GM21825 (cell line): ENCODE results near the gene SIK3.
"Not testable (repeated sequence)": the region's sequence is repeated elsewhere in the genome, so short reads cannot be mapped to it uniquely, and the experiment has no call there.

Experiments
- ATAC-seq: cut with Tn5 transposase; IDR thresholded peaks from one replicate; pipeline ENCODE4 v1.9.1; 2021; ENCODE audit warnings: mild to moderate bottlenecking, moderate library complexity; ENCODE audit not compliant: unreplicated experiment

The SIK3 gene

GRCh38 chr11:116847612-116848011 lies 250.6 kb downstream of the SIK3 start:
- ATAC-seq = no peak

- no peak for ATAC-seq
Observed at GRCh38 chr11:116844722-116845121, 253.5 kb downstream of the SIK3 start.

DNA sequence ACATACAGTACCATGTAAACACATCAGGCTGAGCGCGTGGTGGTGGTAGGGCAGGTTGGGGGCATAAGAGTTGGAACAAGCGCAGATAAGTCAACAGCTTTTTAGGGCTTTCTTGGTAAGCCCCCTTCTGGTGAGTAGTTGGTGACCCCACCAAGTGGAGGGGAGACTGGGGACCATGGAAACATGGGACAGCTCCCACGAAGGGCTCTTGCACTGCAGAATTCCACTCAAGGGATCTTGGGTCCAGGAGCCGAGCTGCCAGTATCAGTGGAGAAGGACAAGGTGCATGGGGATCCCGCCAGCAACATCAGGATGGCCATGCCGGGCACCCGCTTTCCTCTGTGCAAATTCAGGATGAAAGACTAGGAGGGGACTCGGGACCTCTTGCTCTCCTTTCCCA lies 254.6 kb downstream of the SIK3 start:
- ATAC-seq = no peak

GRCh38 chr11:116842909-116843308 lies 255.3 kb downstream of the SIK3 start:
- ATAC-seq = no peak

DNA sequence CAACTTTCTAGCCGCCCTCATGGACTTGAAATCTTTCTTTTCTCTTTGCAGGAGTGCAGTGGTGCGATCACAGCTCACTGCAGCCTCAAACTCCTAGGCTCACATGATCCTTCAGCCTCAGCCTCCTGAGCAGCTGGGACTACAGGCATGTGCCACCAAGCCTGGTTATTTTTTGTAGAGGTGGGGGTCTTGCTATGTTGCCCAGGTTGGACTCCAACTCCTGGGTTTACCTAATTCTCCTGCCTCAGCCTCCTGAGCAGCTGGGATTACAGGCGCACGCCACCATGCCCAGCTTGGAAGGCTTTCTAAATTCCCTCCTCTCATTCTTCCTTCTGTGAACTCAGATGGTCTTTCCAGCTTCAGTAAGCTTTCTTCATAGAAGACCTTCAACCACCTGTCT lies 256.1 kb downstream of the SIK3 start:
- no peak for ATAC-seq

DNA sequence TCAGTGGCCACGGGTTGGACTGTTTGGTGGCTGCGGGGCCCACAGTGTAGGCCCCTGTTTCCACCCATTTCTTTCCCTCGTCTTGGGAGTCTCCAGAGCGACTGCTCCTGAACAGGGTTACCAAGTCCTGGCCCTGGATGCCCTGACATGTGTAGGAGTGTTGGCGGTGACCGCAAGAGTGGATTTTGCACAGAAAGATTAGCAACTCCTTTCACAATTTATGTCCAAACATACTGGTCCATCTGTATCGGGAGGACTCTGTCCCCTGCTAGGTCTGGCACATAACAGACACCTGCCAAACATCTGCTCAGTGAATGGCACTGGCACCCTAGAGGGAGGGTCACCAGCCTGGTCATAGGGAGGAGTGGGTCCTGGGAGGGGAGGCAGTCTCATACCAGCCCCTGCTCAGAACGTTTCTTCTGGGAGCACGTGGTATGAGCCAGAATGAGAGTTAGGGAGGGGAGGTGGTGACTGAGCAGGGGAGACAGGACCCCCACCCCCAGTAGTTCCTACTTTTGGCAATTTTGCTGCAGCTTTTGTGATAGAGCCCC lies 257.4 kb downstream of the SIK3 start:
- ATAC-seq = no peak

DNA sequence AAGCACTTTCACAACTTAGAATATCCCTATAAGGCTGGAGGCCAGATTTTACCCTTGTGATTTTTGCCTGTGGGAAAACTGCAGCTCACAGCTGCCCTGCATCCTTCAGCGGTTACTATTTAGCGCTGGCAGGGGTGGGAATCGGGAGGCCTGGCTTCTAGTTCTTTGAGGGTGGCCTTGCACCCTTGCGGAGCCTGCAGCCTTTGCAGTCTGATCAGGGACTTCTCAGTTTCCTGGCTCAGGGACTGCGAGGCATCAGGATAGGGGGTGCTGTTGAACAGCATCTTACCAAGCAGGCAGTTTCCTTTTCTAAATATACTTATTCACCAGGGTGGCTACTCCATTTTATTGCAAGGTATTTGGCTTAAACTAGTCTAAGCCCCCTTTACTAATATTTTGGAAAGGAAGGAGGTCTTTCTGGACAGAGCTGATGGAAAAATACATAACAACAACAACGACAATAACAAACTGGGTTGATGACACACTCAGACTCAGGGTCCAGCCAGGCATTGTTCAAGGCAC lies 257.9 kb downstream of the SIK3 start:
- ATAC-seq = no peak

GRCh38 chr11:116838321-116839084 lies 259.7 kb downstream of the SIK3 start:
- no peak for ATAC-seq

DNA sequence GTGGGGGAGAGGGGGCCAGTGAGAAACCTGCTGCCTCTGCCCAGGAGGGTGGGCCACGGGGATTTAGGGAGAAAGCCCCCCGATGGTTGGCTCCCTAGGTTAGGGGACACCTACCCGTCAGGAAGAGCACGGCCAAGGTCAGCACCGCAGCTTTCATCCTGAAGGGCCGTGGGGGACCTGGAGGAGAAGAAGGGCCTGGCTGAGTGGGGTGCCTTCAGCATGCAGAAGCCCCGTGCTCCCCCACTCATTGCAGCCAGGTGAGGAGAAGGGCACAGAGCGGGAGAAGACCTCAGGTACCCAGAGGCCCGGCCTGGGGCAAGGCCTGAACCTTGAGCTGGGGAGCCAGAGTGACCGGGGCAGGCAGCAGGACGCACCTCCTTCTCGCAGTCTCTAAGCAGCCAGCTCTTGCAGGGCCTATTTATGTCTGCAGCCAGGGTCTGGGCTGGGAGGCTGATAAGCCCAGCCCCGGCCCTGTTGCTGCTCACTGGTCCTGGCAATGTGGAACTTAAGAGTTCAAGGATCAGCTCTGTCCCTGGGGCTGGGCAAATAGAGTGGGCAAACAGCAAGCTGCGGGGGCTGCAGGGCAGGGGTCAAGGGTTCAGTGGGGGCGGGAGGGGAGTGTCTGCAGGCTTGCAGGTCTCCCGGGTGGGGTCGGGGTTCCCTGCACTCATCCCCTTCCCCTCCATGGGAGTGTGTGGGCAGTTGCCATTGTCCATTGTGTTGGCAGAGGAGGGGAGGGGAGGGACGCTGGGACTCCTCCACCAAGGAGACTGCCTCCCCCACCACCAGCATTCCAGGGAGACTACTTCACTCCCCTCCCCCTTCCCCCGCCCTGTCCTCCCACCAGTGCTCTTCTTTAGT lies 260.8 kb downstream of the SIK3 start, which contains the start of gene APOA1:
TSS of gene APOA1 (minus strand) at position 392 of the 861 bp plus-strand sequence. CDS start at position 157, 235 bp downstream.
- no peak for ATAC-seq

DNA sequence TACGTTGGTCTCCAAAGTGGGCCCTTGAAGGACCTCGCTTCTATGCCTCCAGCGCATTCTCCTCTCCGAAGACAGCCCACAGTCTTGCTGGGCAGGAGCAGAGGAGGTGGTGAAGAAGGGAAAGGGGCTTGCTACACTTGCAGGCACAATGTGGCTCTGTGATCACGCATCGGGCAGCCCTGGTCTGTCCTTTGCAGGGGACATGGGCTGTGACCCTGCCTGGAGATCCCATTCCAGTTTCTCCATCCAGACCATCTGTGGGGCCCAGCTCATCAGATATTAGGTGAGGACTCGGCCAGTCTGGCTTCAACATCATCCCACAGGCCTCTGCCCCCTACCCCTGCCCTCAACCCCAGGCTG lies 261.6 kb downstream of the SIK3 start:
- no peak for ATAC-seq

GRCh38 chr11:116835791-116836631 lies 262.2 kb downstream of the SIK3 start:
- ATAC-seq = peak; percentile 85

DNA sequence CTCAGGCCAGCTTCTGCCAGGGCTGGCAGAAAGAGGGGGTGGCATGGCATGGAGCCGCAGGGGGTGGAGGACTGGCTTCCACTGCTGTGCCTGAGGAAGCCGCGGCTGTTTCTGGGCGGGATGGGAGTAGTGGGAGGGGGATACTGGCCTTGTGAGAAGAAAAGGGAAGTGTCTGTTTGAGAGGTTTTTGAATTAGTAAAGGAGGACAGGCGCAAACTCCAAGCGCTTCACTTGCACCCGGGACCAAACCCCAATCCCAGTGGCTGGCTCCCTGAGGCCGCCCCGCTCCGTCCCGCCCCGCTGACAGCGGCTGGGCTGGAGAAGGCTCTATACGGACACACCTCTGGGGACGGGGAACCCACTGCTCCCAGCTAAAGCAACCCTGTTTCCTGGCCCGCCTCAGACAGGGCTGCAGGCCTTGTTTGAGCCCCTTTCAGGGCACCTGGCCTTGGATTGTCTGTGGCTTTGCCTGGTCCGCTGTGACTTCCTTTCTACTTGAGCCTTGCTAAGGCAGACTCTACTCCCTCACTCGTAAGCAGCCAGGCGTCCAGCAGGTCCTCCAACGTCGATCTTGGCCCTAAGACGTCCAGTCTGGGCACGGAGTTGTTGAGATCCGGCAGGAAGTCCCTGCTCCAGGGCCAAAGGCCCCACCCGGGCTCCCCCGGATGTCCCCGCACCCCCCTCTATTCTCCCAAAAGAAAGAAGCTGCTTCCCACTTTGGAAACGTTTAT lies 263.0 kb downstream of the SIK3 start:
- no peak for ATAC-seq

DNA sequence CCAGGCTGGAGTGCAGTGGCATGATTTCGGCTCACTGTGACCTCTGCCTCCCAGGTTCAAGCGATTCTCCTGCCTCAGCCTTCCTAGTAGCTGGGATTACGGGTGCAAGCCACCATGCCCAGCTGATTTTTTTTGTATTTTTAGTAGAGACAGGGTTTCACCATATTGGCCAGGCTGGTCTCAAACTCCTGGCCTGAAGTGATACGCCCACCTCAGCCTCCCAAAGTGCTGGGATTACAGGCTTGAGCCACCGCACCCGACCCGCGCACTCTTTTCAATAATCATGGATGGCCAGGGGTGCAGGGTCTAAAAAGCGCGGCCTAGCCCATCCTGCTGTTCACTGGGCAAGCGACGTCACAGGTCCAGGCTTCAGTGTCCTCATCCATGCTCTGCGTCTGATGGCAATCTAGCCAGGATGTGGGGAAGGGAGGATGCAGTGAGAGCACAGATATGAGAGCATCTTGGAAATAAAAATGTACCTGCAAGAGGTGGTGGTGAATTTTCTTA lies 263.6 kb downstream of the SIK3 start:
- not testable (repeated sequence) for ATAC-seq

GRCh38 chr11:116833816-116834534 lies 264.3 kb downstream of the SIK3 start:
- ATAC-seq = no peak

- no peak for ATAC-seq
Observed at GRCh38 chr11:116833491-116833815, 264.8 kb downstream of the SIK3 start.

- ATAC-seq = no peak
Observed at GRCh38 chr11:116832350-116833290, 265.6 kb downstream of the SIK3 start.

GRCh38 chr11:116831790-116832349 lies 266.4 kb downstream of the SIK3 start:
- no peak for ATAC-seq
